Erythroblast (primary cell): ENCODE data around the gene DEPDC7.
"Not testable (repeated sequence)": the region's sequence is repeated elsewhere in the genome, so short reads cannot be mapped to it uniquely, and the experiment has no call there.

Experiments used
- GATA1 ChIP-seq: IDR thresholded peaks from 2 replicates; pipeline ENCODE4 v1.6.1; 2011; ENCODE audit warnings: low read depth, mild to moderate bottlenecking, control low read depth, low read length, moderate library complexity
- POLR2A ChIP-seq: IDR thresholded peaks from 2 replicates; pipeline ENCODE4 v1.6.1; 2011; ENCODE audit warnings: mild to moderate bottlenecking, low read length

DNA sequence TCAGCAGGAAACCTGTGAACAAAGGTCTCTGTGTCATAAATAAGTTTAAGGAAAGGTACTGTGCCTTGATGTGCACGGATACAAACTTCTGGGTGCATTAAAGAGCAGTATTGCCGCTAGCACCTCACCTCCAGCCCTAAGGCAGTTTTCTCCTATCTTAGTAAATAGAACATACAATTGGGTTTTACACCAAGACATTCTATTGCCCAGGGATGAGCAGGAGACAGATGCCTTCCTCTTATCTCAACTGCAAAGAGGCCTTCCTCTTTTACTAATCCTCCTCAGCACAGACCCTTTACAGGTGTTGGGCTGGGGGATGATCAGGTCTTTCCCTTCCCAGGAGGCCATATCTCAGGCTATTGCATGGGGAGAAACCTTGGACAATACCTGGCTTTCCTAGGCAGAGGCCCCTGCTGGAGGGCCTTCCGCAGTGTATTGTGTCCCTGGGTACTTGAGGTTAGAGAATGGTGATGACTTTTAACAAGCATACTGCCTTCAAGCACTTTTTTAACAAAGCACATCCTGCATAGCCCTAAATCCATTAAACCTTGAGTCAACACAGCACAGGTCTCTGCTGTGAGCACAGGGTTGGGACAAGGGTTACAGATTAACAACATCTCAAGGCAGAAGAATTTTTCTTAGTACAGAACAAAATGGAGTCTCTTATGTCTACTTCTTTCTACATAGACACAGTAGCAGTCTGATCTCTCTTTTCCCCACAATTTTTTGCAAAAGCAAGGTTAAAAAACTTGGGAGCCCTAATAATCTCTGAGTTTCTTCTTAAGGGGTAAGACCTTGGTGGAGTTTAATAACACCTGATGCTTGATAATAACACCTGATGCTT, 34.1 kb downstream of the DEPDC7 start:
- TF ChIP-seq GATA1, POLR2A: not testable (repeated sequence)
